ENCODE results near the gene ALKBH8. TPM values are rescaled to one million over a fixed set of nuclear protein-coding genes. Genes with fewer than 3 reads are reported as not detected.

The ALKBH8 gene
- total and polyA plus RNA-seq, 4 donors, result 2.5 to 4.7 (median 3.0) TPM

- peaks cover 0 to 8% (median 7%) of the 10 kb centered on the region in 4 donors for H3K4me1 ChIP-seq (ENCODE audit: control insufficient read depth in 4 of 4, insufficient read depth in 4 of 4, low read length in 3 of 4)
- no peaks in the 10 kb centered on the region for H3K27me3 ChIP-seq (ENCODE audit: control insufficient read depth in 4 of 4, insufficient read depth in 4 of 4, low read length in 3 of 4)
- TF ChIP-seq HNF4G (IDR thresholded peaks at IDR 0.05) (no peak), ATF3 (IDR thresholded peaks at IDR 0.05) (no peak), YY1 (IDR thresholded peaks at IDR 0.05) (no peak), RXRA (IDR thresholded peaks at IDR 0.05) (no peak), ZBTB33 (IDR thresholded peaks at IDR 0.05) (no peak), NR2F2 (IDR thresholded peaks at IDR 0.05) (no peak), RAD21 (IDR thresholded peaks at IDR 0.05) (no peak), FOXA1 (IDR thresholded peaks at IDR 0.05) (no peak), FOXA2 (IDR thresholded peaks at IDR 0.05) (no peak), HNF4A (conservative IDR thresholded peaks at IDR 0.05) (no peak), TAF1 (conservative IDR thresholded peaks at IDR 0.05) (no peak), EGR1 (IDR thresholded peaks at IDR 0.05; ENCODE audit: low read depth in 2 of 2) (no peak), JUND (IDR thresholded peaks at IDR 0.05) (no peak)
- TF ChIP-seq, protein P1, sequence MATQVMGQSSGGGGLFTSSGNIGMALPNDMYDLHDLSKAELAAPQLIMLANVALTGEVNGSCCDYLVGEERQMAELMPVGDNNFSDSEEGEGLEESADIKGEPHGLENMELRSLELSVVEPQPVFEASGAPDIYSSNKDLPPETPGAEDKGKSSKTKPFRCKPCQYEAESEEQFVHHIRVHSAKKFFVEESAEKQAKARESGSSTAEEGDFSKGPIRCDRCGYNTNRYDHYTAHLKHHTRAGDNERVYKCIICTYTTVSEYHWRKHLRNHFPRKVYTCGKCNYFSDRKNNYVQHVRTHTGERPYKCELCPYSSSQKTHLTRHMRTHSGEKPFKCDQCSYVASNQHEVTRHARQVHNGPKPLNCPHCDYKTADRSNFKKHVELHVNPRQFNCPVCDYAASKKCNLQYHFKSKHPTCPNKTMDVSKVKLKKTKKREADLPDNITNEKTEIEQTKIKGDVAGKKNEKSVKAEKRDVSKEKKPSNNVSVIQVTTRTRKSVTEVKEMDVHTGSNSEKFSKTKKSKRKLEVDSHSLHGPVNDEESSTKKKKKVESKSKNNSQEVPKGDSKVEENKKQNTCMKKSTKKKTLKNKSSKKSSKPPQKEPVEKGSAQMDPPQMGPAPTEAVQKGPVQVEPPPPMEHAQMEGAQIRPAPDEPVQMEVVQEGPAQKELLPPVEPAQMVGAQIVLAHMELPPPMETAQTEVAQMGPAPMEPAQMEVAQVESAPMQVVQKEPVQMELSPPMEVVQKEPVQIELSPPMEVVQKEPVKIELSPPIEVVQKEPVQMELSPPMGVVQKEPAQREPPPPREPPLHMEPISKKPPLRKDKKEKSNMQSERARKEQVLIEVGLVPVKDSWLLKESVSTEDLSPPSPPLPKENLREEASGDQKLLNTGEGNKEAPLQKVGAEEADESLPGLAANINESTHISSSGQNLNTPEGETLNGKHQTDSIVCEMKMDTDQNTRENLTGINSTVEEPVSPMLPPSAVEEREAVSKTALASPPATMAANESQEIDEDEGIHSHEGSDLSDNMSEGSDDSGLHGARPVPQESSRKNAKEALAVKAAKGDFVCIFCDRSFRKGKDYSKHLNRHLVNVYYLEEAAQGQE (IDR thresholded peaks at IDR 0.05), result no peak
- peaks cover 0 to 7% (median 3%) of the 10 kb centered on the region in 4 donors for H3K36me3 ChIP-seq (ENCODE audit: control insufficient read depth in 4 of 4, insufficient read depth in 3 of 4, low read depth in 1 of 4, low read length in 3 of 4)
- H3K9me3 ChIP-seq (ENCODE audit: control insufficient read depth in 4 of 4, low read length in 3 of 4), result no peaks in the 10 kb centered on the region
- DNase-seq (ENCODE audit: low spot score), result no peak
- H3K9ac ChIP-seq (ENCODE audit: low read depth in 1 of 2, low read length in 2 of 2), result no peak overlapping the region
- WGBS, result 92% methylated on average over 4 of the region's 4 CpGs
- H3K4me3 ChIP-seq (ENCODE audit: low read depth in 1 of 3, low read length in 3 of 3), result no peak overlapping the region
- H3K27ac ChIP-seq (ENCODE audit: low read depth in 1 of 2, low read length in 2 of 2), result no peak overlapping the region
Measured at GRCh38 chr11:107547961-107548360, 17.6 kb downstream of the ALKBH8 start.

- Histone ChIP-seq H3K4me1 (ENCODE audit: control insufficient read depth in 4 of 4, insufficient read depth in 4 of 4, low read length in 3 of 4) (peaks cover 0 to 6% (median 4%) of the 10 kb centered on the region in 4 donors), H3K9ac (ENCODE audit: low read depth in 1 of 2, low read length in 2 of 2) (no peak overlapping the region), H3K27ac (ENCODE audit: low read depth in 1 of 2, low read length in 2 of 2) (no peak overlapping the region), H3K9me3 (ENCODE audit: control insufficient read depth in 4 of 4, low read length in 3 of 4) (no peaks in the 10 kb centered on the region), H3K4me3 (ENCODE audit: low read depth in 1 of 3, low read length in 3 of 3) (no peak overlapping the region), H3K36me3 (ENCODE audit: control insufficient read depth in 4 of 4, insufficient read depth in 3 of 4, low read depth in 1 of 4, low read length in 3 of 4) (peaks cover 0 to 4% (median 0%) of the 10 kb centered on the region in 4 donors), H3K27me3 (ENCODE audit: control insufficient read depth in 4 of 4, insufficient read depth in 4 of 4, low read length in 3 of 4) (no peaks in the 10 kb centered on the region)
- TF ChIP-seq ZBTB33 (IDR thresholded peaks at IDR 0.05), result no peak
- no peak for TF ChIP-seq FOXA2 (IDR thresholded peaks at IDR 0.05)
- no peak for TF ChIP-seq GABPA (IDR thresholded peaks at IDR 0.05 in 1 of 2, conservative IDR thresholded peaks at IDR 0.05 in 1 of 2)
- TF ChIP-seq JUND (IDR thresholded peaks at IDR 0.05), result no peak
- no peak for TF ChIP-seq HNF4G (IDR thresholded peaks at IDR 0.05)
- TF ChIP-seq, protein P1 (IDR thresholded peaks at IDR 0.05), result no peak
- no peak for TF ChIP-seq EGR1 (IDR thresholded peaks at IDR 0.05; ENCODE audit: low read depth in 2 of 2)
- TF ChIP-seq SP1 (IDR thresholded peaks at IDR 0.05), result no peak
- WGBS, result 86% methylated on average over 1 of the region's 1 CpG
- DNase-seq (ENCODE audit: low spot score), result no peak
Measured at GRCh38 chr11:107545101-107545514, 20.4 kb downstream of the ALKBH8 start.
